HEK293T (cell line): Measurements from ENCODE around the gene STIL.

Source experiments
- ELF4 ChIP-seq: fragments of 450-650 bp; IDR thresholded peaks from 2 replicates; pipeline ENCODE4 v1.6.1; 2017; ENCODE audit warnings: antibody characterized with exemption
- FOXA1 ChIP-seq: fragments of 450-650 bp; IDR thresholded peaks from 2 replicates; pipeline ENCODE4 v1.6.1; 2016; ENCODE audit warnings: mild to moderate bottlenecking
- NFRKB ChIP-seq: fragments of 450-650 bp; IDR thresholded peaks from 2 replicates; pipeline ENCODE4 v1.6.1; 2016; ENCODE audit warnings: mild to moderate bottlenecking, moderate library complexity
- TARDBP ChIP-seq: fragments of 450-650 bp; IDR thresholded peaks from 2 replicates; pipeline ENCODE4 v1.6.1; 2016
- TF ChIP-seq, protein P1 (sequence below): fragments of 450-650 bp; IDR thresholded peaks from 2 replicates; pipeline ENCODE4 v1.6.1; 2016

DNA sequence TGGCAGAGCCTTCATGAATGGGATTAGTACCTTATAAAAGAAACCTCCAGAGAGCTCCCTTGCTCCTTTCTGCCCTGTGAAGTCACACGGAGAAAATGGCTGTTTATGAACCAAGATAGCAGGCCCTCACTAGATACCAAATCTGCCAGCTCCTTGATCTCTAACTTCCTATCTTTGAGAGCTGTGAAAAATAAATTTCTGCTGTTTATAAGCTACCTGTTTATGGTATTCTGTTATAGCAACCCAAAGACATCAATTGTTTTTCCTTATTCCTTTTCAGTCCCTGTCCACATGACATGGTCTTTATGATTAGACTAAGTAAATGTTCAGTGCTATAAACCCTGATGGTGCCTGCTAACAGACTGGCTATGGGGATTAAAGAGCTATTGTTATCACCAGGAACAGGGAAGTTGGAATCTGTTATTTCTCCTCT lies 9.7 kb upstream of the STIL start:
- no peak for TF ChIP-seq TARDBP
- TF ChIP-seq FOXA1: no peak
- TF ChIP-seq, protein P1, sequence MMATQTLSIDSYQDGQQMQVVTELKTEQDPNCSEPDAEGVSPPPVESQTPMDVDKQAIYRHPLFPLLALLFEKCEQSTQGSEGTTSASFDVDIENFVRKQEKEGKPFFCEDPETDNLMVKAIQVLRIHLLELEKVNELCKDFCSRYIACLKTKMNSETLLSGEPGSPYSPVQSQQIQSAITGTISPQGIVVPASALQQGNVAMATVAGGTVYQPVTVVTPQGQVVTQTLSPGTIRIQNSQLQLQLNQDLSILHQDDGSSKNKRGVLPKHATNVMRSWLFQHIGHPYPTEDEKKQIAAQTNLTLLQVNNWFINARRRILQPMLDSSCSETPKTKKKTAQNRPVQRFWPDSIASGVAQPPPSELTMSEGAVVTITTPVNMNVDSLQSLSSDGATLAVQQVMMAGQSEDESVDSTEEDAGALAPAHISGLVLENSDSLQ: no peak
- no peak for TF ChIP-seq ELF4
- no peak for TF ChIP-seq NFRKB
